Stimulated activated CD8-positive, alpha-beta memory T cell treated with anti-CD3 and anti-CD28 coated beads, Interleukin-4, amount 100 ng/mL, for 4 hours (primary cell): Measurements from ENCODE around the gene CD2AP.
"Not testable (repeated sequence)": the region's sequence is repeated elsewhere in the genome, so short reads cannot be mapped to it uniquely, and the experiment has no call there.

ENCODE experiments used
- DNase-seq, 2 donors: peaks; one replicate each; pipeline ENCODE4 v3.0.0-alpha.2; 2020; ENCODE audit warnings: low read depth in 2 of 2, low spot score in 1 of 2

CD2AP gene

DNA sequence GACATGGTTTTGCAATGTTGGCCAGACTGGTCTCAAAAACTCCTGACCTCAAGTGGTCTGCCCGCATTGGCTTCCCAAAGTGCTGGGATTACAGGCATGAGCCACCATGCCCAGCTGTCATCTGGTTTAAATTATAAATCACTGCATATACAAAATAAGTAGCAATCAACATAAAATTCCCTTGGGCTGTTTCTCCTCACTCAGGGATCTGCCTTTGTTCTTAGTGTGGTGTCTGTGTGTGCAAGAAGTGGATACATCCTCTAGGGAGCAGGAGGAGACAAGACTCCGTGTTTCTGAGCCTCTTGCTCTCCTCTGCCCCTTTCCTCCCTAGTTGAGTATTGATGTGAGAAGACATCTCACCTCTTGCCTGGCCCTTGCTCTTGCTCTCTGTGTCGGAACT is 155.6 kb downstream of the CD2AP start:
- no peak for DNase-seq

DNA sequence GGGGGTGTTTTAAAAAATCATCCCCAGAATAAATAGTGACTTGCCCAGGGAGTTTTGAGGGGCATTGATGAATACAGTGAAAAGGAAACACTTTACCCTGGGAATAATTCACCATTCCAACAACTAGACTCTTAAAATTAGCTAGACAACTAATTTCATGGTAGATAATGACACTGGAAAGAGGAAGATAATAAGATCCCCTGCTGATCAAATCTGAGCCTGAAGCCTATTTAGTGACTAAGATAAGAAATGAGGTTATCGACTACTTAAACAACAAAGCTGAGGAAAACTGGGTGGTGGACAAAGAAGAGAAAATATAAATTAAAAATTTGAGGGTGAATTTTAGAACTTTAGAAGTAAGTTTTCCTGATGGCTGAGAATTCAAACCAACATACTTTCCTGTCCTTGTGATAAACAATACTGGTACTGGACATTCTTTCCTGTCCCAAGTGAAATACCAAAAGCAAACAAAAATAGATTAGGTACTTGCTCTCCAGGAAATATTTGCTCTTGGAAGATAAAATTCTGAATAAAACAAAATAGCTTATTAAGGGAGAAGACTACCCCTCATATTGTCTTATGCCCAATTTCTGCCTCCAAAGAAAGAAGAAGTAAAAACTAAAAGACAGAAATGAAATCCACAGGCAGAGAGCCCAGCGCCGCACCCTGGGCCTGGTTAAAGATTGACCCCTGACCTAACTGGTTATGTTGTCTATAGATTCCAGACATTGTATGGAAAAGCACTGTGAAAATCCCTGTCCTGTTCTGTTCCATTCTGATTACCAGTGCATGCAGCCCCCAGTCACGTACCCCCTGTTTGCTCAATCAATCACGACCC is 156.8 kb downstream of the CD2AP start:
- DNase-seq = no peak

DNA sequence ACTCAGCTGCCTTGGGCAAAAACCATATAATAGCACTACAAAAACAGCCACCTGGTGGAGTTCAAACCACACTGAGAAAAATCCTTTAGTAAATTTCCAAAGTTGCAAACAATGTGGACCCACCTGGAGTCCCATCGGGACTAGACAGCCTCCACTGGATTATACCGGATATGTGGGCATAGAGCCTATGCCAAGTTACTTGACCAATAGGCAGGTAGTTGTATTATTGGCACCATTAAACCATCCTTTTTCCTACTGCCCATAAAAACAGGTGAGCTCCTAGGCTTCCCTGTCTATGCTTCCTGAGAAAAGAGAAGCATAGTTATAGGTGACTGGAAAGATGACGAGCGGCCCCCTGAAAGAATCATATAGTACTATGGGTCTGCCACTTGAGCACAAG is 169.1 kb downstream of the CD2AP start:
- DNase-seq = no peak

DNA sequence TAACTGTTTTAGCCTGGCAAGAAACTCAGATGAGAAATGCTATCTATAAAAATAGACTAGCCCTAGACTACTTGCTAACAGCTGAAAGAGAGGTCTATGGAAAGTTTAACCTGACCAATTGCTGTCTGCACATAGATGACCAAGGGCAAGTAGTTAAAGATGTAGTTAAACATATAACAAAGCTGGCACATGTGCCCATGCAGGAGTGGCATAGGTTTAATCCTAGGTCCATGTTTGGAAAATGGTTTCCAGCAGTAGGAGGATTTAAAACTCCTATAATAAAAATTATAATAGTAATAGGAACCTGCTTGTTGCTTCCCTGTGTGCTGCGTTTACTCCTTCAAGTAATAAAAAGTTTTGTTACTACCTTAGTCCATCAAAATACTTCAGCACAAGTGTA is 169.6 kb downstream of the CD2AP start:
- DNase-seq = no peak

DNA sequence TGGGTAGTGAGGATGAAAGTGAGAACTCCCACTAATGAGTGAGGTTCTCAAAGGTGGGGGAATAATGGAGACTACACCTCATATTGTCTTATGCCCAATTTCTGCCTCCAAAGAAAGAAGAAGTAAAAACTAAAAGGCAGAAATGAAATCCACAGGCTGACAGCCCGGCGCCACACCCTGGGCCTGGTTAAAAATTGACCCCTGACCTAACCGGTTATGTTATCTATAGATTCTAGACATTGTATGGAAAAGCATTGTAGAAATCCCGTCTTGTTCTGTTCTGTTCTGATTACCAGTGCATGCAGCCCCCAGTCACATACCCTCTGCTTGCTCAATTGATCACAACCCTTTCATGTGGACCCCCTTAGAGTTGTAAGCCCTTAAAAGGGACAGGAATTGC is 170.0 kb downstream of the CD2AP start:
- not testable (repeated sequence) for DNase-seq

DNA sequence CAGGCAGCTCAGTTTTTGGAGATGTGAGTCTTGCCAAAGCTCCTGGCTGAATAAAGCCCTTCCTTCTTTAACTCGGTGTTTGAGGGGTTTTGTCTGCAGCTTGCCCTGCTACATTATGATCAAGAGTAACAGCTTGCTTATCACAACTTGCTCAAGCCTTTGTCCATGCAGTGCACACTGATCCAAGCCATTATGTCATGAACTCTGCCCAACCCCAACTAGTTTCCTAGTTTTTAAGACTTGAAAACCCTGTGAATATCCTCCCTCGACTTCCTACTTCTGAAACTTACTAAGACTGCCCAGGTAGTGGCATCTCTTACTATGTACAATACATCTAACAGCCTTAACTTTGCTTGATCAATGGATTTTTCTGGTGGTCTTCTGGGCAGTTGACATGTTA is 170.4 kb downstream of the CD2AP start:
- no peak for DNase-seq

DNA sequence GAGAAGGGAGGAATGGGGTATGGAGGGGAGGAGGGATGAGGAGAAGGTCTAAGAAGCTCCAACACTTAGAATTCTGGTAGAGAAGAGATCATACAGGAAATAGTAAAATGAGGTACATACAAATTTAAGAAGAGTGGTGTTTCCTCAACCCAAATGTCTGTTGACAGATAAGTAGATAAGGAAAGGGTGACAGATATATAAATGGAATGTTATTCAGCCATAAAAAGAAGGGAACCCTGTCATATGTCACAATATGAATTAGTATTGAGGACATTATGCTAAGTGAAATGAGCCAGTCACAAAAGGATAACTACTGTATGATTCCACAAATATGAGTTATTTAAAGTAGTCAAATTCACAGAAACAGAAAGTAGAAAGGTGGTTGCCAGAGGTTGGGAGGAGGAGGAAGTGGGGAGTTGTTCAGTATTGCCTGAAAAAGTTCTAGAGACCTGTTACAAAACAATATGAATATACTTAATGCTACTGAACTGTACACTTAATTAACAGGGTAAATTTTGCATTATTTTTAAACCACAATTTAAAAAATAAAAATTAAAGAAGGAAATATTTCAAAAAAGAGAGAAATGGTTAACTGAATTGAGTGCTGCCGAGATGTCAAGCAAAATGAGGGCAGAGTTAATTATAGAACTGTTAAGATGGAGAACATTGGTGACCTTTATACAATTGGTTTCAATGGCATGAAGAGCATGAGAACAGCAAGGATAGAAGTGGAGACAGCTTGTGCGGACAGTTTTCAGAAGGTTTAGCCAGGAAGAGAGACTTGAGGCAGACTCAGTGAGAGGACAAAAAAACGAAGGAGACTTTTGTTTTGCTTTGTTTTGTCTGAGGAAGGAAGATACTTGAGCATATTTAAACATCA is 173.2 kb downstream of the CD2AP start:
- DNase-seq = no peak

DNA sequence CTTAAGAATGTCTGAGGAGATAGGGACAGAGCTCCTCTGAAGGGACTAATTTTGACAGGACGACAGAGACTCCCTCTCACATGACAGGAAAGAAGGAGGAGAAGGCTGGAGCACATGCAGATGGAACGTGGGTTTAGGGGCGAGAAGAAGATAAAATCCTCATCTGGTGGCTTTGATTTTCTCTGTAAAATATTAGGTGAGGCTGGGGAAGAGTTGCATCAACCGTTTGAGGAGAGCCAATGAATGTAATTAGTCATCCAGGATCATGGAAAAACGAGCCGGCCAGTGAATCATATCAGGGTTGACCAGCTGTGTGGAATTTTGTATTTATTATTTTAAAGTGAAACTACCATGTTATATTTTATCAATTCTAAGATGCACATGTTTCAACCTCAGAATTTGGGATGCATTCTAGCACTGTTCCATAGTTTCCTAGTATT is 173.9 kb downstream of the CD2AP start:
- no peak for DNase-seq

DNA sequence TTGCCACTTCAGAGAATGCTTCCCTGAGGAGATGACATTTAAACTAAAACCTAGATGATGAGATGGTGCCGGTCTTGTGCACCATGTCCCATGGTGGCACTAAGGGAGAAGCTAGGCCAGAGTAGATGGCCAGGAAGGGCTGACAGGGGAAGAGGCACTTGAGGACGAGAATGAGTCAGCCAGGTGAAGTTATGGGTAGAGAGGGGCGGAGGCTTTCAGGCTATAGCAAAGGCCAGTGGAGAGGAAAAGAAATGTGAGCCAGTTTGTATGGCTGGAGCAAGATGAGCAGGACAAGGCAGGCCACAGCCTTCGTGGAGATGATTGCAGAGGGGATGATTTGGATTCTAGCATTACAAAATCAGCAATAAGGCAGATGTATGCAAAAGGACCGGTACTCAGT is 176.1 kb downstream of the CD2AP start:
- no peak for DNase-seq

DNA sequence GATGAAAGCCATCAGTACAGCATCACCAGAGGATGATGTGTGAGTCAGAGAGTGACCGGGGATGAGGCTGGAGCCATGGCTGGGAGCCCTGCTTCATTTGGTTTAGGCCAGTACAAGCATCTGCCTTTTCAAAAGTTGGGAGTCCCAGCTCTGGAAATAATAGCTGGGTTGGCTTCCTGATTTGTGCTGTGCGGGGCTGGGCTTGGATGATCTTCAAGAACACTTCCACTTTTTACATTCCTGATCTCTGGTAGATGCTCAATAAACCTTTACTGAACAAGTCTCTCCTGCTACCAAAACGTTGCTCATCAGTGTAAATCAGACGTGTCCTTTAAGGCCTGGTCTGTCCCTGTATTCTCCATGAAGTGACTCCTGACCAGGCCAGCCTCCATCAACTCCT is 176.7 kb downstream of the CD2AP start:
- no peak for DNase-seq

DNA sequence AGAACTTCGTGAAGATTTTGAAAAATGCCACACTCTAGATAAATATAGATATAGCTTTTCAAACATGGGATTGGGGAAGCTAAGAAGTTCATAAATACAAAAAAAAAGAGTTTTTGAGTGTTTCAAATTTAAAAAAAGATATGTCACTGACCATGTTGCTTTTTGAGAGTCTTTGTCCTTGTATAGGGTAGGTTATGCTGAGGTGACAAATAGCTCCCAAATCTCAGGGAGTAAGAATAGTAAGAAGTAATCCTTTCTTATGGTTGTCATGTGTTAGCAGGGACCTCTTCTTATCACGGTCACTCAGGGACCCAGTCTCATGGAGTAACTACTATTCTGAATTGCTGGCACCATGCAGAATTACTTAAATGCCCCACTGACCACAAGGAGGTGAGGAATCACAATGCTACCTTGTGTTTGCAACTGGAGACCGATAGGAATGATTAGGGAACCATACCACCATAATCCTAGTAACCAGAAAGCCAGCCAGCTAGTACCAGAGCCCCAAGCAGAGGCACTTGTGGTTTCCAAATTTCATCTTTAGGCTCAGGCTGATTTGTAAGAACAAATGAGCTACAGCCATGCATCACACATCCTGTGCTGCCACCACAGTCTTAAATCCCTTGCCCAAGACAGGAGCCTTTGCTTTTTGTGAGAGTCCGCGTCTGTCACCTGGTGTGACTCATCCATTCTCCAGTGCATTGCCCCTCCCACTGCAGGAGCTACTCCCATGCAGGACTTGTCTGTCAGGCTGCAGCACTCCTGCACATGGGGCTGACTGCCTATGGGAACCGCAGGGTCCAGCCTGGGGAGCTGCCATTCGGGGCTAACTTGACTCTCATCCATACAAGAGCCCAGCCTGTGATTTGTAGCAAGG is 178.4 kb downstream of the CD2AP start:
- DNase-seq = no peak

DNA sequence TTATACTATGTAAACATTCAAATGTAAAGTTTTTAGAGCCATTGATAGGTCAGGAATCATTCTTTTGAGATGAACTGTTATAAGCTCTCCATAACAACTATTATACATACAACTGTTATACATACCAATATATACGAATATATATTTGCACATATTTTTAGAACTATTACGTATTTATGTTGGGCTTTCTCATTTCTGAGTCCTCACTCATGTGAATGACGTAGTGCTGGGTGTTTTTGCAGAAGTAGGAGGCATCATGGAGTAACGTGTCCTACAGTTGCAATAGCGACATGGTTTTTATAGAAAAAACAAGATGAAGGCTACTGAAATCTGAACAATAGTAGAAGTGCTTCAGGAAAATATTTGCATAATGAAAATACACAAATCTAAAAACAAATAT is 184.4 kb downstream of the CD2AP start:
- DNase-seq = no peak

DNA sequence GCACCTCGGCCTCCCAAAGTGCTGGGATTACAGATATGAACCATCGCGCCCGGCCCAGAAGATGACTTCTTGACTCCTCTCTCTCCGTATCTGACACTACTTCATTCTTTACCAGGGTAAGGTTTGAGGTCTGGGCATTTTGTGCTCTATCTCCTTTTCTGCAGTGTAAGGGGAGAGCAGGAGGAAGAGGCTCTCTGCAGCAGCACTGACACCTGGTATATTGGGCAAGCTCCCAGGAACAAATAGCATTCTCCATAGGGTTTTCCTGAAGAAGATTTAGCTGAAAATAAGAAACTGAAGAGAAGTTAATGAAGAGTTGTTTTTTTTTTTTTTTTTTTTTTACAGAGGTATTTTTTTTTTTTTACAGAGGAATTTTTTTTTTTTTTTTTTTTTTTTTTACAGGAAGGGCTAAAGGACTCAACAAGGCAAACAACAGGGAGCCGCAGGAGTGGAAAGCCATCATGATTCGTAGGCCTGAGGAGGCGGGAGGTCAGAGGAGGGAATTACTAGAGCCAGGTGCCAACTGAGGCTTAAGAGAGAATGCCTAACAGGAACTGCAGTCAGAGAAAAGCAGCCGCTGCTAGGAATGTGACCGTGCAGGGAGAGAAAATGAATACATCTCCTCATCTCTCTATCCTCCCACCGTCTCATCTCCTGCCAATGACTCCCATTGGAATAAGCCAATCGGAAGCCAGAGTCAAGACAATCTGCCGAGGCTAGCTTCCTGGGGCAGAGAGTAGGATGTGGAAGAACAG is 186.1 kb downstream of the CD2AP start:
- DNase-seq = no peak

DNA sequence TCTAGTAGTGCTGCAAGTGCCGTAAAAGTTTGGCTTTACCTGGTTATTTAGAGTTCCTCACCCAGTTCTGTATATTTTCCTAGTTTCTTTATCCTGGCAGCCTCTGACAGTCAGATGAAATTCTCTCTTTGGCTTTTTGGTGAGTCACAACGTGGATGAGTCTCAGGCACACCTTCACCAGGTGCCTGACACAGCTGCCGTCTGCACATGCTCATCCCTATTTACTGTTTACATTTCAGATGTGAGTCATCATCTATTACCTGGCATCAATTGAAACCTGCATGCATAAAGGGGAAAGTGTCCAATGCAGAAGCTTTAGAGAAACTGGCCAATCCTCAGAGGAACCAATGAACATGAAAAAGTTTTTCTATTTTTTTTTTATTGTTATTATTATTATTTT is 187.5 kb downstream of the CD2AP start:
- DNase-seq = no peak

DNA sequence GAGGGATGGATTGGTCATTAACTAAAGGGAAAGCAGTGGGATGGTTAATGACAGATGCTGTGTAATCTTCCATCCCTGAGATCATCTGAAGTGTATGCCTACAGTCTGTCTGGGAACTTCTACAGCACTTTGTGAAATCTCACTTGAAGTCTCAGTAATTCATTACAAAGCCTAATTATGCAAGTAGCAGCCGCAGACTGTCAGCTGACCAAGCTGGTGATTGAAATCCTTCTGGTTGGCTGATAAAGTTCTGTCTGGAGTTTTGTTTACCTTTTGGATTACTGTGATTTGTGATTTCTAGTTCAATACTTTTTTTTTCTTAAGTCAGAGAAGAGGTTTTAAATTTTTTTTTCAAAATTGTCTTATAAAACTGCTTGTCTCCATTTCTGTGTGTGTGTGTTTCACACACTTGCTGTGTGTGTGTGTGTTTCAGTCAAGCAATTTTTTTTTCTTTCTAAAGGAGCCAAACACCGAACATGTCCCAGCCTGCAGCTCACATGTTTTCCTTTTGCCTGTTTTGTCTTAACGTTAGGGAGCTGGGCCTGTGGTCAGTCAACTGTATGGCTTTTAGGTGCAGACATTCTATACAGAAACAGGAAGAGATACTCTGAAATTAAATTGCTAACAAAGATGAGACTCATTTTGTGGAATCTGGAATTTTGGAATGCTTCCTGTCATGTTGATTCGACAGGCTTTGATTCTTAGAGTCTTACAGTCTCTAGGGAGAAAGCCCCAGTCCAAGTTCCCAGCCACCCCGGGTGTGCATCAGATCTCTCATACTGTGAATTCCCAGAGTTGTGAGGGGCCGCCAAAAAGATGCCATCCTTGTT is 192.3 kb downstream of the CD2AP start:
- no peak for DNase-seq

DNA sequence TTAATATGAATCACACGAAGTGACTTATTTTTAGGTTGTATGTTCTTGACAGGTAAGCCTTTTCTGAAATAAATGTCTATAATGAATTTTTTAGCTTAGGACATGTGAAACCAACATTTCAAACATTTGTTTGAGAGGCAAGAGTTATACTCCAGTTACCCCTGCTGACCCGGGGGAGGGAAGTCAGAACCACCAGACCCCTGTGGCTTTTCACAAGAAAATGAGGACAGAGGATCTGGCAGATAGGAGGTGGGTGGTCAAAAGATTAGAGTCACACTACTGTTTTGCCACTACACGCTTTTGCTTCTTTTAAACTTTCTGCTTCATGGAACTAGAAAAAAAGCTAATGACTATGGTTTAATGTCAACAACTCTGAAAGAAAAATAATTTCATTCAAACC is 193.3 kb downstream of the CD2AP start:
- no peak for DNase-seq

DNA sequence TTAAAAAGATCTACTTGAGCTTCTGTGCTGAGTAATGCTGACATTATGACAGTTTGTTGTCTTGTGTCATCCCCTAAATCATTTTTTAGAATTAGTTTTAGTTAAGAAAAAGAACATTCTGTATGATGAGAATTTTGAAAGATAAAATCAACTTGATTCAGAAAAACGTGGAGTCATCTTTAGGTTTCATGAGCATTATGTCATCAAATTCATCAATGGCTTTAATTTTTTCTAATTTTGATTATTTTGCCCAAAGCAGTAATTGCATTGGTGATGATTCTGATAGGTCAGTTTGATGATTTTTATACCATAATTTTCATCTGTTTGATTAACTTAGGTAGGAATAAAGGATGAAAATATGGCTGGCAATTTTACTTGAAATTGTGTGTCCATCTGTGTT is 194.2 kb downstream of the CD2AP start:
- DNase-seq = no peak

DNA sequence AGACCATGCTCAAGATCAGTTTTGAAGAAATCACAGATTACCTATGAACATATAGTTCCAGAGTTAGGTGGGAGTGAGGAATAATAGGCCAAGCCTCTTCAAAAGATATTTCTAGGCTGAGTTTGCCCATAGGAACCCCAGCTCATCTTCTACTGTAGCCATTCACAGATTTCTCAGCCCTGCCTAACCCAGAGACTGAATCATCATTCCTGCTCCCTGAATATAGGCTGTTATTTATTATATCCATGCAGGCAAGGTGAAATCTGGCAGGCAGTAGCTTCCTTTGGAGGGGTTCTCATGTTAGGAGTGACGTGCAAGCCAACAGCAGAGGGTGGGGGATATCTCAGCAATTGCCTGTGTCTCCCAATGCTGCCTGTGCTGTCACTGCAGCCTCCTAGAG is 195.2 kb downstream of the CD2AP start:
- no peak for DNase-seq

DNA sequence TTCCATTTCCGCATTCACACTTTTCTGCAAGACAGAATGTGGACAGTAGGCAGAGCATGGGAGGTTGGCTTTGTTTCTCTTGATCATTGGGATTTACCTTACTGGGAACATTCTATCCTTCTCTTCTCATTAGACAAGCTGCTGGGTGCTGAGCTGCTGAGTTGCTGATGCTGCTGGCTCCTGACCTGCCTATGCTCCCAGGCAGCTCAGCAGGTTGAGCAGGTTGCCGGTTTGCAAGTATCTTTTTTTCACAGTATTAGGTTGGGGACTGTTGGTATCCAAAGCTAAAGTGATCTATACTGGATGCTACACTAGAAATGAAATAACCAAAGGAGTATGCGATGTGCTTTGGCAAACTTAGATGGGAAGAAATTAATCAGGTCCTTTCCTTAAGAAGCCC is 197.1 kb downstream of the CD2AP start:
- DNase-seq = no peak
